ENCODE measurements around the gene SLC2A5. TPM values are rescaled to one million over a fixed set of nuclear protein-coding genes. Genes with fewer than 3 reads are reported as not detected.
A peak's percentile ranks its signal among the peaks of the same experiment; 100 is the strongest.

The SLC2A5 gene
- total RNA-seq, 6 donors from 2014 or later = 0.30 to 11.5 (median 1.2) TPM

GRCh38 chr1:9039761-9040658, 29.4 kb downstream of the SLC2A5 start:
- no peak overlapping the region for H3K4me3 ChIP-seq
- peak in 1 of 2 donors; percentile 79 for DNase-seq
- TF ChIP-seq CTCF (IDR thresholded peaks at IDR 0.05) (no peak), POLR2A (IDR thresholded peaks at IDR 0.05) (no peak), EP300 (IDR thresholded peaks at IDR 0.05) (no peak), POLR2AphosphoS5 (IDR thresholded peaks at IDR 0.05) (no peak)
- 81 to 90% methylated on average over 15 to 41 of the region's 55 CpGs for WGBS, 2 donors
- H3K27me3 ChIP-seq = no peaks in the 10 kb centered on the region
- no peak overlapping the region for H3K27ac ChIP-seq
- peaks cover 0 to 6% (median 0%) of the 10 kb centered on the region in 4 donors for H3K4me1 ChIP-seq
- H3K36me3 ChIP-seq = peaks cover 0 to 4% (median 0%) of the 10 kb centered on the region in 4 donors
- no peak for ATAC-seq (ENCODE audit: low FRiP score in 2 of 2)
- H3K9me3 ChIP-seq = peaks cover 4 to 7% (median 5%) of the 10 kb centered on the region in 4 donors

- H3K4me1 ChIP-seq = peaks cover 0 to 6% (median 0%) of the 10 kb centered on the region in 4 donors
- no peak overlapping the region for H3K27ac ChIP-seq
- TF ChIP-seq POLR2AphosphoS5 (IDR thresholded peaks at IDR 0.05) (no peak), CTCF (IDR thresholded peaks at IDR 0.05) (no peak)
- WGBS, 2 donors = 69 to 76% methylated on average over 14 to 20 of the region's 62 CpGs
- DNase-seq (peak in 1 of 2 donors; percentile 83), ATAC-seq (ENCODE audit: low FRiP score in 2 of 2) (peak in 1 of 2 donors; percentile 15)
- H3K9me3 ChIP-seq = peaks cover 5 to 10% (median 7%) of the 10 kb centered on the region in 4 donors
- no peak overlapping the region for H3K4me3 ChIP-seq
- peaks cover 0 to 4% (median 0%) of the 10 kb centered on the region in 4 donors for H3K36me3 ChIP-seq
- H3K27me3 ChIP-seq = no peaks in the 10 kb centered on the region
These were observed 30.3 kb downstream of the SLC2A5 start for GRCh38 chr1:9038881-9039760.

GRCh38 chr1:9038338-9038650, 31.1 kb downstream of the SLC2A5 start:
- DNase-seq = no peak
- peak in 1 of 2 donors; percentile 3 for ATAC-seq (ENCODE audit: low FRiP score in 2 of 2)
- H3K4me1 ChIP-seq = peaks cover 0 to 6% (median 0%) of the 10 kb centered on the region in 4 donors
- H3K27me3 ChIP-seq = no peaks in the 10 kb centered on the region
- 76 to 91% methylated on average over 4 to 8 of the region's 8 CpGs for WGBS, 2 donors
- H3K36me3 ChIP-seq = peaks cover 0 to 4% (median 0%) of the 10 kb centered on the region in 4 donors
- no peak for TF ChIP-seq POLR2A (IDR thresholded peaks at IDR 0.05)
- TF ChIP-seq CTCF (IDR thresholded peaks at IDR 0.05) = no peak
- no peak for TF ChIP-seq EP300 (IDR thresholded peaks at IDR 0.05)
- TF ChIP-seq POLR2AphosphoS5 (IDR thresholded peaks at IDR 0.05) = no peak
- H3K9me3 ChIP-seq = peaks cover 5 to 10% (median 7%) of the 10 kb centered on the region in 4 donors
- H3K27ac ChIP-seq = no peak overlapping the region
- no peak overlapping the region for H3K4me3 ChIP-seq

- H3K4me3 ChIP-seq = no peak overlapping the region
- no peak for DNase-seq
- H3K27me3 ChIP-seq = no peaks in the 10 kb centered on the region
- no peak for TF ChIP-seq CTCF (IDR thresholded peaks at IDR 0.05)
- TF ChIP-seq POLR2A (IDR thresholded peaks at IDR 0.05) = no peak
- TF ChIP-seq POLR2AphosphoS5 (IDR thresholded peaks at IDR 0.05) = no peak
- no peak for TF ChIP-seq EP300 (IDR thresholded peaks at IDR 0.05)
- H3K4me1 ChIP-seq = peaks cover 0 to 6% (median 0%) of the 10 kb centered on the region in 4 donors
- WGBS, 2 donors = 84 to 86% methylated on average over 22 to 28 of the region's 28 CpGs
- peaks cover 0 to 4% (median 0%) of the 10 kb centered on the region in 4 donors for H3K36me3 ChIP-seq
- peaks cover 5 to 10% (median 7%) of the 10 kb centered on the region in 4 donors for H3K9me3 ChIP-seq
- peak in 1 of 2 donors; percentile 34 for ATAC-seq (ENCODE audit: low FRiP score in 2 of 2)
- no peak overlapping the region for H3K27ac ChIP-seq
These were observed 31.7 kb downstream of the SLC2A5 start for GRCh38 chr1:9037476-9038337.
